Progenitor cell of endocrine pancreas (in vitro differentiated cells): Measurements from ENCODE around the gene PLEKHG4B. TPM values are rescaled to one million over a fixed set of nuclear protein-coding genes. Genes with fewer than 3 reads are reported as not detected.

Source experiments
- DNase-seq: peaks from one replicate; pipeline ENCODE4 v3.0.0; 2021; ENCODE audit warnings: low spot score; ENCODE audit not compliant: unreplicated experiment
- H3K27ac Mint-ChIP-seq: 2 replicates; pipeline ENCODE4 v1.8.0; 2021; ENCODE audit warnings: mild to moderate bottlenecking, moderate library complexity, mixed read lengths
- H3K27me3 Mint-ChIP-seq: 2 replicates; pipeline ENCODE4 v1.8.0; 2021; ENCODE audit warnings: mixed read lengths
- H3K36me3 Mint-ChIP-seq: 2 replicates; pipeline ENCODE4 v1.8.0; 2022; ENCODE audit warnings: mixed read lengths; ENCODE audit not compliant: insufficient read depth
- H3K4me1 Mint-ChIP-seq: 2 replicates; pipeline ENCODE4 v1.8.0; 2021; ENCODE audit warnings: low read depth, mixed read lengths
- H3K4me3 Mint-ChIP-seq: 2 replicates; pipeline ENCODE4 v1.8.0; 2021; ENCODE audit warnings: low read depth, mild to moderate bottlenecking, moderate library complexity, mixed read lengths
- H3K9me3 Mint-ChIP-seq: 2 replicates; pipeline ENCODE4 v1.8.0; 2021; ENCODE audit warnings: low read depth, mixed read lengths
- CTCF ChIP-seq: fragments of 200-600 bp; sonication (generic); IDR thresholded peaks from one replicate; pipeline ENCODE4 v1.5.0; 2021; ENCODE audit warnings: antibody characterized with exemption, mild to moderate bottlenecking; ENCODE audit not compliant: unreplicated experiment
- total RNA-seq: library from RNA; stranded (reverse); gene quantifications from 2 replicates; pipeline ENCODE4 v1.2.1, GENCODE V29; 2021

PLEKHG4B gene
- total RNA-seq, 1 donor from 2014 or later = 59.5 TPM

GRCh38 chr5:110270-110888 lies 18.4 kb downstream of the PLEKHG4B start:
- peaks cover 3% of the 10 kb centered on the region for H3K4me1 Mint-ChIP-seq
- no peak overlapping the region for H3K27ac Mint-ChIP-seq
- peaks cover 25% of the 10 kb centered on the region for H3K36me3 Mint-ChIP-seq
- no peak for TF ChIP-seq CTCF
- H3K4me3 Mint-ChIP-seq = no peak overlapping the region
- no peaks in the 10 kb centered on the region for H3K9me3 Mint-ChIP-seq
- no peak for DNase-seq
- no peaks in the 10 kb centered on the region for H3K27me3 Mint-ChIP-seq

DNA sequence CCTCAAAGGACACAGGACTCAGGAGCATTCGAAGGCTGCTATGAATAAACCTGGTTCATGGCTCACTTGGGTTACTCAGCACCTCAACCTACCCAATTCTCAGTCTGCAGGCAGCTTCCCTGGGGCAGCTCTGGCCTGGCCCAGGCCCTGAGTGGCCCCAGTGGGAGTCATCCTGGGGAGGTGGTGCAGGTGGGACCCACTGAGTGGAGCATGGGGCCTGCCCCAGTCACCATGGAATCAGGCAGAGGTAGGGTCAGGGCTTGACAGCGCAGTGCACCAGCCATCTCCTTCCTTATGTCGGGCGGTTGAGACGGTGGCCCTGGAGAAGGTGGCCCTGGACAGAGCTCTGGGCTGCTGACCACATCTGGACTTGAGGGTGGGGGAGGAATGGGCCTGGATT lies 19.2 kb downstream of the PLEKHG4B start:
- Mint-ChIP-seq H3K27me3 (no peaks in the 10 kb centered on the region), H3K4me1 (no peaks in the 10 kb centered on the region), H3K27ac (no peak overlapping the region), H3K36me3 (peaks cover 30% of the 10 kb centered on the region), H3K4me3 (no peak overlapping the region), H3K9me3 (no peaks in the 10 kb centered on the region)
- TF ChIP-seq CTCF = no peak
- no peak for DNase-seq

- H3K4me1 Mint-ChIP-seq = no peaks in the 10 kb centered on the region
- no peaks in the 10 kb centered on the region for H3K27me3 Mint-ChIP-seq
- no peak overlapping the region for H3K4me3 Mint-ChIP-seq
- no peak for DNase-seq
- TF ChIP-seq CTCF = no peak
- peak overlapping the region; percentile 7 for H3K27ac Mint-ChIP-seq
- H3K36me3 Mint-ChIP-seq = peaks cover 80% of the 10 kb centered on the region
- H3K9me3 Mint-ChIP-seq = peaks cover 29% of the 10 kb centered on the region
These were observed 27.6 kb downstream of the PLEKHG4B start for GRCh38 chr5:119486-120097.

GRCh38 chr5:121432-121831 lies 29.5 kb downstream of the PLEKHG4B start:
- H3K27me3 Mint-ChIP-seq = no peaks in the 10 kb centered on the region
- no peaks in the 10 kb centered on the region for H3K4me1 Mint-ChIP-seq
- H3K36me3 Mint-ChIP-seq = peaks cover 77% of the 10 kb centered on the region
- DNase-seq = no peak
- H3K27ac Mint-ChIP-seq = no peak overlapping the region
- H3K4me3 Mint-ChIP-seq = no peak overlapping the region
- TF ChIP-seq CTCF = no peak
- peaks cover 37% of the 10 kb centered on the region for H3K9me3 Mint-ChIP-seq

GRCh38 chr5:125815-126214 lies 33.8 kb downstream of the PLEKHG4B start:
- no peak for DNase-seq
- TF ChIP-seq CTCF = no peak
- H3K27me3 Mint-ChIP-seq = no peaks in the 10 kb centered on the region
- peaks cover 36% of the 10 kb centered on the region for H3K9me3 Mint-ChIP-seq
- no peak overlapping the region for H3K4me3 Mint-ChIP-seq
- H3K4me1 Mint-ChIP-seq = peaks cover 9% of the 10 kb centered on the region
- H3K36me3 Mint-ChIP-seq = peaks cover 53% of the 10 kb centered on the region
- no peak overlapping the region for H3K27ac Mint-ChIP-seq
